B cell (primary cell): ENCODE measurements around the gene SLC35G6. TPM values are rescaled to one million over a fixed set of nuclear protein-coding genes. Genes with fewer than 3 reads are reported as not detected.

Source experiments
- polyA plus RNA-seq: library from polyadenylated mRNA; depleted of rRNA; stranded (reverse); fragments of >200 nt; gene quantifications from 2 replicates; pipeline ENCODE4 v1.2.3, GENCODE V29; 2012
- total RNA-seq, 2 donors: library from RNA; stranded (reverse); fragments of 120-200 nt in 1 of 2; gene quantifications; 1 replicate in 1 of 2; 2 replicates in 1 of 2; pipeline versions ENCODE4 v1.2.3 to v1.2.4, GENCODE V29; 2013 to 2022

The SLC35G6 gene
- total and polyA plus RNA-seq, 2 donors (not counting 1 experiment from before 2014, with no cell fraction given): 0.04 to 0.30 TPM

Other genes with a start within 250 kb of the SLC35G6 start
Only the 30 nearest of the 40 such genes appear.
- not detected in 2 replicates for gene SLC2A4, start 199.7 kb upstream of the SLC35G6 start, total RNA-seq
- not detected in 2 replicates for gene SLC2A4, start 199.7 kb upstream of the SLC35G6 start, polyA plus RNA-seq
- gene YBX2, start 186.8 kb upstream of the SLC35G6 start, total RNA-seq: 0.22 TPM in 1 of 2 replicates, not detected in the other
- 0.15 TPM in 1 of 2 replicates, not detected in the other for gene YBX2, start 186.8 kb upstream of the SLC35G6 start, polyA plus RNA-seq
- 233 and 236 TPM in 2 replicates for gene EIF5A, start 173.8 kb upstream of the SLC35G6 start, total RNA-seq
- 576 and 769 TPM in 2 replicates for gene EIF5A, start 173.8 kb upstream of the SLC35G6 start, polyA plus RNA-seq
- 128 and 137 TPM in 2 replicates for gene GPS2, start 166.1 kb upstream of the SLC35G6 start, total RNA-seq
- gene GPS2, start 166.1 kb upstream of the SLC35G6 start, polyA plus RNA-seq: 209 and 225 TPM in 2 replicates
- 85.2 and 89.2 TPM in 2 replicates for gene NEURL4, start 152.1 kb upstream of the SLC35G6 start, total RNA-seq
- gene NEURL4, start 152.1 kb upstream of the SLC35G6 start, polyA plus RNA-seq: 54.6 and 82.6 TPM in 2 replicates
- gene ACAP1, start 144.9 kb upstream of the SLC35G6 start, total RNA-seq: 371 and 392 TPM in 2 replicates
- gene ACAP1, start 144.9 kb upstream of the SLC35G6 start, polyA plus RNA-seq: 412 and 471 TPM in 2 replicates
- 13.4 and 15.4 TPM in 2 replicates for gene KCTD11, start 129.3 kb upstream of the SLC35G6 start, total RNA-seq
- gene KCTD11, start 129.3 kb upstream of the SLC35G6 start, polyA plus RNA-seq: 3.1 and 4.3 TPM in 2 replicates
- 0.25 TPM in 1 of 2 replicates, not detected in the other for gene TMEM95, start 126.3 kb upstream of the SLC35G6 start, total RNA-seq
- gene TMEM95, start 126.3 kb upstream of the SLC35G6 start, polyA plus RNA-seq: not detected in 2 replicates
- gene TNK1, start 100.4 kb upstream of the SLC35G6 start, total RNA-seq: 10.0 and 11.7 TPM in 2 replicates
- gene TNK1, start 100.4 kb upstream of the SLC35G6 start, polyA plus RNA-seq: 22.5 and 23.7 TPM in 2 replicates
- gene PLSCR3, start 86.9 kb upstream of the SLC35G6 start, total RNA-seq: 31.1 and 31.6 TPM in 2 replicates
- 82.3 and 122 TPM in 2 replicates for gene PLSCR3, start 86.9 kb upstream of the SLC35G6 start, polyA plus RNA-seq
- gene TMEM256, start 77.3 kb upstream of the SLC35G6 start, total RNA-seq: 64.5 and 67.8 TPM in 2 replicates
- 29.2 and 65.4 TPM in 2 replicates for gene TMEM256, start 77.3 kb upstream of the SLC35G6 start, polyA plus RNA-seq
- gene NLGN2, start 73.6 kb upstream of the SLC35G6 start, total RNA-seq: 1.7 and 3.4 TPM in 2 replicates
- gene NLGN2, start 73.6 kb upstream of the SLC35G6 start, polyA plus RNA-seq: 0.52 and 0.68 TPM in 2 replicates
- not detected in 2 replicates for gene SPEM1, start 61.1 kb upstream of the SLC35G6 start, total RNA-seq
- not detected in 2 replicates for gene SPEM1, start 61.1 kb upstream of the SLC35G6 start, polyA plus RNA-seq
- gene SPEM2, start 55.8 kb upstream of the SLC35G6 start, total RNA-seq: not detected in 2 replicates
- gene SPEM2, start 55.8 kb upstream of the SLC35G6 start, polyA plus RNA-seq: not detected in 2 replicates
- gene SPEM3, start 52.6 kb upstream of the SLC35G6 start, total RNA-seq: not detected in 2 replicates
- gene SPEM3, start 52.6 kb upstream of the SLC35G6 start, polyA plus RNA-seq: not detected in 2 replicates
- 17.7 and 19.1 TPM in 2 replicates for gene TMEM102, start 46.0 kb upstream of the SLC35G6 start, total RNA-seq
- gene TMEM102, start 46.0 kb upstream of the SLC35G6 start, polyA plus RNA-seq: 5.9 and 10.8 TPM in 2 replicates
- 2.8 and 4.6 TPM in 2 replicates for gene FGF11, start 41.9 kb upstream of the SLC35G6 start, total RNA-seq
- 2.7 and 3.3 TPM in 2 replicates for gene FGF11, start 41.9 kb upstream of the SLC35G6 start, polyA plus RNA-seq
- 6.2 and 6.6 TPM in 2 replicates for gene CHRNB1, start 36.4 kb upstream of the SLC35G6 start, total RNA-seq
- 5.8 and 7.2 TPM in 2 replicates for gene CHRNB1, start 36.4 kb upstream of the SLC35G6 start, polyA plus RNA-seq
- gene ZBTB4, start 1.8 kb upstream of the SLC35G6 start, total RNA-seq: 59.4 and 62.4 TPM in 2 replicates
- 16.0 and 19.2 TPM in 2 replicates for gene ZBTB4, start 1.8 kb upstream of the SLC35G6 start, polyA plus RNA-seq
- 225 and 240 TPM in 2 replicates for gene POLR2A, start 2.9 kb downstream of the SLC35G6 start, total RNA-seq
- gene POLR2A, start 2.9 kb downstream of the SLC35G6 start, polyA plus RNA-seq: 56.5 and 77.6 TPM in 2 replicates
- gene TNFSF12, start 67.6 kb downstream of the SLC35G6 start, total RNA-seq: 40.6 and 44.5 TPM in 2 replicates
- gene TNFSF12, start 67.6 kb downstream of the SLC35G6 start, polyA plus RNA-seq: 31.7 and 53.4 TPM in 2 replicates
- 14.7 and 16.0 TPM in 2 replicates for gene TNFSF13, start 77.3 kb downstream of the SLC35G6 start, total RNA-seq
- gene TNFSF13, start 77.3 kb downstream of the SLC35G6 start, polyA plus RNA-seq: 18.1 and 20.2 TPM in 2 replicates
- gene SENP3, start 80.5 kb downstream of the SLC35G6 start, total RNA-seq: 44.4 and 45.1 TPM in 2 replicates
- gene SENP3, start 80.5 kb downstream of the SLC35G6 start, polyA plus RNA-seq: 54.1 and 57.1 TPM in 2 replicates
- gene CD68, start 98.2 kb downstream of the SLC35G6 start, total RNA-seq: 10.8 and 12.9 TPM in 2 replicates
- 0.66 and 3.9 TPM in 2 replicates for gene CD68, start 98.2 kb downstream of the SLC35G6 start, polyA plus RNA-seq
- gene MPDU1, start 102.4 kb downstream of the SLC35G6 start, total RNA-seq: 29.7 and 31.7 TPM in 2 replicates
- 47.8 and 51.5 TPM in 2 replicates for gene MPDU1, start 102.4 kb downstream of the SLC35G6 start, polyA plus RNA-seq
- 0.51 and 0.96 TPM in 2 replicates for gene SOX15, start 108.6 kb downstream of the SLC35G6 start, total RNA-seq
- gene SOX15, start 108.6 kb downstream of the SLC35G6 start, polyA plus RNA-seq: 0.18 and 0.49 TPM in 2 replicates
- gene FXR2, start 133.5 kb downstream of the SLC35G6 start, total RNA-seq: 44.7 and 45.8 TPM in 2 replicates
- 37.2 and 40.1 TPM in 2 replicates for gene FXR2, start 133.5 kb downstream of the SLC35G6 start, polyA plus RNA-seq
- 68.8 and 83.6 TPM in 2 replicates for gene SAT2, start 146.4 kb downstream of the SLC35G6 start, total RNA-seq
- 33.8 and 46.2 TPM in 2 replicates for gene SAT2, start 146.4 kb downstream of the SLC35G6 start, polyA plus RNA-seq
- not detected in 2 replicates for gene SHBG, start 148.7 kb downstream of the SLC35G6 start, total RNA-seq
- 0.10 TPM in 1 of 2 replicates, not detected in the other for gene SHBG, start 148.7 kb downstream of the SLC35G6 start, polyA plus RNA-seq
- 0.27 and 0.39 TPM in 2 replicates for gene ATP1B2, start 169.5 kb downstream of the SLC35G6 start, total RNA-seq
- 0.12 TPM in 1 of 2 replicates, not detected in the other for gene ATP1B2, start 169.5 kb downstream of the SLC35G6 start, polyA plus RNA-seq